ENCODE data around the gene FAM13A.

Gene FAM13A

GRCh38 chr4:88765729-88766128 is 291.3 kb downstream of the FAM13A start:
- no peak overlapping the region for H2AFZ ChIP-seq
- H3K79me2 ChIP-seq: no peaks in the 10 kb centered on the region
- H3K9ac ChIP-seq: no peak overlapping the region
- H3K9me3 ChIP-seq (ENCODE audit: control insufficient read depth, low read length): no peaks in the 10 kb centered on the region
- no peaks in the 10 kb centered on the region for H3K27me3 ChIP-seq (ENCODE audit: control insufficient read depth, insufficient read depth, low read length)
- H3K36me3 ChIP-seq (ENCODE audit: control insufficient read depth, insufficient read depth, low read length): no peaks in the 10 kb centered on the region
- H3K4me2 ChIP-seq (ENCODE audit: low read length): no peak overlapping the region
- H3K4me3 ChIP-seq (ENCODE audit: low read depth, low read length): no peak overlapping the region
- TF ChIP-seq CTCF (IDR thresholded peaks at IDR 0.05): no peak
- H3K27ac ChIP-seq: no peak overlapping the region
- H3K4me1 ChIP-seq: peaks cover 4% of the 10 kb centered on the region

GRCh38 chr4:88763075-88763474 is 293.9 kb downstream of the FAM13A start:
- Histone ChIP-seq H2AFZ (no peak overlapping the region), H3K4me1 (peaks cover 4% of the 10 kb centered on the region), H3K9me3 (ENCODE audit: control insufficient read depth, low read length) (no peaks in the 10 kb centered on the region), H3K4me2 (ENCODE audit: low read length) (peak overlapping the region; percentile 4), H3K36me3 (ENCODE audit: control insufficient read depth, insufficient read depth, low read length) (no peaks in the 10 kb centered on the region), H3K4me3 (ENCODE audit: low read depth, low read length) (no peak overlapping the region), H3K27ac (no peak overlapping the region), H3K27me3 (ENCODE audit: control insufficient read depth, insufficient read depth, low read length) (no peaks in the 10 kb centered on the region), H3K79me2 (no peaks in the 10 kb centered on the region), H3K9ac (no peak overlapping the region)
- TF ChIP-seq CTCF (IDR thresholded peaks at IDR 0.05): no peak

DNA sequence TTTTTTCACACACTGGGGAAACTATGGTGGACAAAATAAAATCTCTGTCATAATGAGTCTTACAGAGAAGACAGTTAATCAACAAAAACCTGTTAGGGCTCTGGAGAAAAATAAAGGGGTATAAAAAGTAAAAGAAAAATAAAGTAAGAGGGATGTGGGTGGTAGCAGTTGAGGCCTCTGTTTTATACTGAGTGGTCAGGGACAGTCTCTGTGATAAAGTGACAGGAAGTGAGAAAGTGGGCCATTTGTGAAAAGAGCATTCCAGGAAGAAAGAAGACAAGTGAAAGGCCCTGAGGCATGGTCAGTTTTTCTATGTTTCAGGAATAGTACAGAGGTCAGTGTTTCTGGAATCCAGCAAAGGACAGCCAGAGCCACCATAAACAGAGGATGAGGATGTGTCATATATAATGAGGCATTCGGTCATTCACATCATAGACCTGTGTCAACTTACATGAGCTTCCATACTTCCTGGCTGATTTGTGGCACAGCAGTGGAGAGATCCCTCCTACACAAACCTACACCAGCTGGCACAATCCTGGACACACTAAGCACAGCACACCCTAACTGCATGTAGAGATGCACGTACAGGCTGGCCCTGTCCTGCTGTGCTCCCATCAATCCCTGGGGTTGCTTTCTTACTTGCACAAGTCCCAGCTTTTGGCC is 295.0 kb downstream of the FAM13A start:
- peaks cover 8% of the 10 kb centered on the region for H3K4me1 ChIP-seq
- H3K27ac ChIP-seq: no peak overlapping the region
- H3K9me3 ChIP-seq (ENCODE audit: control insufficient read depth, low read length): no peaks in the 10 kb centered on the region
- H3K79me2 ChIP-seq: no peaks in the 10 kb centered on the region
- H3K9ac ChIP-seq: no peak overlapping the region
- TF ChIP-seq CTCF (IDR thresholded peaks at IDR 0.05): no peak
- H3K4me2 ChIP-seq (ENCODE audit: low read length): no peak overlapping the region
- no peak overlapping the region for H3K4me3 ChIP-seq (ENCODE audit: low read depth, low read length)
- H3K27me3 ChIP-seq (ENCODE audit: control insufficient read depth, insufficient read depth, low read length): no peaks in the 10 kb centered on the region
- no peaks in the 10 kb centered on the region for H3K36me3 ChIP-seq (ENCODE audit: control insufficient read depth, insufficient read depth, low read length)
- no peak overlapping the region for H2AFZ ChIP-seq

- H3K4me3 ChIP-seq (ENCODE audit: low read depth, low read length): no peak overlapping the region
- no peaks in the 10 kb centered on the region for H3K36me3 ChIP-seq (ENCODE audit: control insufficient read depth, insufficient read depth, low read length)
- H3K9me3 ChIP-seq (ENCODE audit: control insufficient read depth, low read length): no peaks in the 10 kb centered on the region
- H3K9ac ChIP-seq: no peak overlapping the region
- peaks cover 8% of the 10 kb centered on the region for H3K4me1 ChIP-seq
- H3K27ac ChIP-seq: no peak overlapping the region
- no peak overlapping the region for H3K4me2 ChIP-seq (ENCODE audit: low read length)
- TF ChIP-seq CTCF (IDR thresholded peaks at IDR 0.05): no peak
- H3K27me3 ChIP-seq (ENCODE audit: control insufficient read depth, insufficient read depth, low read length): no peaks in the 10 kb centered on the region
- no peaks in the 10 kb centered on the region for H3K79me2 ChIP-seq
- H2AFZ ChIP-seq: no peak overlapping the region
These were observed 295.6 kb downstream of the FAM13A start for GRCh38 chr4:88761342-88761741.

DNA sequence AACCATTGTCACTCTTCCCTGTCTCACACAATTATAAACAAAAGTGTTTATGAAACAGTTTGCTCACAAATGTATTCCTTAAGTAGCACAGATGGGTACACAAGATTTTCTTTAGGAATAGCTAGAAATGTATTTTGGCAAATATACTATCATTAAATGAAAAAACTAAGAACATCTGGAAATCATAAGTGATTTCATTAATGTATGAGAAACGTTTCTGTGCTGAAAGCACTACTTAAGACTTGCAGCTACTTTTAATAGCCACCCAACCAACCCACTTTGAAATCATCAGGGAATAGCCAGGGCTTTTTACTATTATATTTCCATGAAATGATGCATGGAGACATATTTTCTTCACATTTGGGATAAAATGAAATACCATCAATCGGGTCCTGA is 297.1 kb downstream of the FAM13A start:
- no peaks in the 10 kb centered on the region for H3K9me3 ChIP-seq (ENCODE audit: control insufficient read depth, low read length)
- no peak overlapping the region for H3K4me3 ChIP-seq (ENCODE audit: low read depth, low read length)
- no peak overlapping the region for H3K9ac ChIP-seq
- no peak overlapping the region for H2AFZ ChIP-seq
- no peak for TF ChIP-seq CTCF (IDR thresholded peaks at IDR 0.05)
- H3K27ac ChIP-seq: peak overlapping the region; percentile 72
- peak overlapping the region; percentile 49 for H3K4me2 ChIP-seq (ENCODE audit: low read length)
- H3K27me3 ChIP-seq (ENCODE audit: control insufficient read depth, insufficient read depth, low read length): no peaks in the 10 kb centered on the region
- peaks cover 4% of the 10 kb centered on the region for H3K4me1 ChIP-seq
- peaks cover 3% of the 10 kb centered on the region for H3K79me2 ChIP-seq
- H3K36me3 ChIP-seq (ENCODE audit: control insufficient read depth, insufficient read depth, low read length): no peaks in the 10 kb centered on the region
